ENCODE measurements around the gene CACNA2D1. TPM values are rescaled to one million over a fixed set of nuclear protein-coding genes. Genes with fewer than 3 reads are reported as not detected.

The CACNA2D1 gene
- total and polyA plus RNA-seq, 7 donors = 0.23 to 115 (median 59.7) TPM

DNA sequence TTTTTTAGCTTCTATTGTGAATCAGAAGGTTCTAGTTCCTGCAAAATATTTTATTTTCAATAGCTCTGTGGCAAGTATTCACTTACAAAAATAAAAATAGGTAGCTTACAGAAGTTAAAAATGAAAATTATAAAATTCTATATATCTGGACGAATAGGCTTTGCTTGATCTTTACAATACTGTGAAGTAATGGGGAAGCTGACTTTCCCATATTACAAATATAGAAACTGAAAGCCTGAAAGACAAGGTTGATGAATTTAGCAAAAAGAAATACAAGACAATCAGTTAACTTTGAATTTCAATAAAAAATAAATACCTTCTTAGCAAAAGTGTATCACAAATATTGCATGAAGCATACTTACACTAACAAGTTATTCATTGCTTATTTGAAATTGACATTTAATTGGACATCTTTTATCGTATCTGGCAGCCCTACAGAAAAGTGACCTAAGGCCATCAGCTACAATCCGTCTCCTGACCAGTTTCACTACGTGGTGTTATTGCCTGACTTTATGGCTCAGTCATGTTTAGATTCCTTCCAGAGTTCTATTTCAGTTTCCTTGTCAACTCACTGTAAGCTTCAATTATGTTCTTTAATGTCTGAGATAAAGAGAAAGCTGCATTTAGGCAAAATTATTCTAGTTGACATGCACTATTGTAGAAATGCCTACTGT, 363.2 kb downstream of the CACNA2D1 start:
- peaks cover 0 to 12% (median 12%) of the 10 kb centered on the region in 4 donors for H3K4me1 ChIP-seq
- no peaks in the 10 kb centered on the region for H3K27me3 ChIP-seq
- no peak overlapping the region for H3K4me3 ChIP-seq
- 15 to 49% methylated on average over 4 of the region's 4 CpGs for WGBS, 2 donors
- intact Hi-C loops (cut with DNase I) = no loop called here
- no peaks in the 10 kb centered on the region for H3K9me3 ChIP-seq
- H3K27ac ChIP-seq = no peak overlapping the region
- no peak for DNase-seq
- TF ChIP-seq POLR2AphosphoS5 (IDR thresholded peaks at IDR 0.05) = no peak
- TF ChIP-seq, protein P1, sequence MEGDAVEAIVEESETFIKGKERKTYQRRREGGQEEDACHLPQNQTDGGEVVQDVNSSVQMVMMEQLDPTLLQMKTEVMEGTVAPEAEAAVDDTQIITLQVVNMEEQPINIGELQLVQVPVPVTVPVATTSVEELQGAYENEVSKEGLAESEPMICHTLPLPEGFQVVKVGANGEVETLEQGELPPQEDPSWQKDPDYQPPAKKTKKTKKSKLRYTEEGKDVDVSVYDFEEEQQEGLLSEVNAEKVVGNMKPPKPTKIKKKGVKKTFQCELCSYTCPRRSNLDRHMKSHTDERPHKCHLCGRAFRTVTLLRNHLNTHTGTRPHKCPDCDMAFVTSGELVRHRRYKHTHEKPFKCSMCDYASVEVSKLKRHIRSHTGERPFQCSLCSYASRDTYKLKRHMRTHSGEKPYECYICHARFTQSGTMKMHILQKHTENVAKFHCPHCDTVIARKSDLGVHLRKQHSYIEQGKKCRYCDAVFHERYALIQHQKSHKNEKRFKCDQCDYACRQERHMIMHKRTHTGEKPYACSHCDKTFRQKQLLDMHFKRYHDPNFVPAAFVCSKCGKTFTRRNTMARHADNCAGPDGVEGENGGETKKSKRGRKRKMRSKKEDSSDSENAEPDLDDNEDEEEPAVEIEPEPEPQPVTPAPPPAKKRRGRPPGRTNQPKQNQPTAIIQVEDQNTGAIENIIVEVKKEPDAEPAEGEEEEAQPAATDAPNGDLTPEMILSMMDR (IDR thresholded peaks at IDR 0.05) = no peak
- TF ChIP-seq EP300 (IDR thresholded peaks at IDR 0.05) = no peak
- TF ChIP-seq POLR2A (IDR thresholded peaks at IDR 0.05) = no peak
- H3K36me3 ChIP-seq = peaks cover 0 to 10% (median 0%) of the 10 kb centered on the region in 4 donors

- Histone ChIP-seq H3K36me3 (peaks cover 0 to 10% (median 0%) of the 10 kb centered on the region in 4 donors), H3K27me3 (no peaks in the 10 kb centered on the region), H3K4me3 (no peak overlapping the region), H3K9me3 (no peaks in the 10 kb centered on the region), H3K27ac (no peak overlapping the region), H3K4me1 (peaks cover 0 to 12% (median 12%) of the 10 kb centered on the region in 4 donors)
- whole genome bisulfite sequencing, 2 donors = 91 to 95% methylated on average over 8 of the region's 8 CpGs
- intact Hi-C loops (cut with DNase I) = no loop called here
- TF ChIP-seq EP300 (IDR thresholded peaks at IDR 0.05) (no peak), POLR2AphosphoS5 (IDR thresholded peaks at IDR 0.05) (no peak), POLR2A (IDR thresholded peaks at IDR 0.05) (no peak)
- TF ChIP-seq, protein P1 (IDR thresholded peaks at IDR 0.05) = no peak
- DNase-seq = no peak
Observed at GRCh38 chr7:82079527-82079926, 364.1 kb downstream of the CACNA2D1 start.

DNA sequence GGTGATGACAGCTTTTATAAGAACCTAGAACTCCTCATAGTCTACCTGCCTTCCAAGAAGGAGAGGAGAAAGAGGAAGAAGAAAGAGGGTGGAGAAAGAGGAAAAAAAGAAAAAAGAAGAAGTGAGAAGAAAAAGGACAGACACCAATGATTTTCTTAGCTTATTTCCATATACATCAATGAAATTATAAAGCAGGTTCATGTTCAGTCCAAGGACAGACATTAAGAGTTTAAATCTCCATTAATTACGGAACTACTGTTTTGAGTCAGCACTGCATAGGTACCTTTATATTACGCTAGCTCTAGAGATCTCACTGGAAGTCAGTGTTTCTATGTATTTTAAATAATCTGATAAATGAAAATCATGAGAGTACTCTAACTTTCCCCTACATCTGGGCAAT, 364.8 kb downstream of the CACNA2D1 start:
- WGBS, 2 donors = 86 to 94% methylated on average over 2 of the region's 2 CpGs
- intact Hi-C loops (cut with DNase I) = no loop called here
- H3K4me3 ChIP-seq = no peak overlapping the region
- H3K27ac ChIP-seq = no peak overlapping the region
- TF ChIP-seq, protein P1 (IDR thresholded peaks at IDR 0.05) = no peak
- TF ChIP-seq POLR2AphosphoS5 (IDR thresholded peaks at IDR 0.05) (no peak), EP300 (IDR thresholded peaks at IDR 0.05) (no peak), POLR2A (IDR thresholded peaks at IDR 0.05) (no peak)
- no peak for DNase-seq
- no peaks in the 10 kb centered on the region for H3K9me3 ChIP-seq
- no peaks in the 10 kb centered on the region for H3K27me3 ChIP-seq
- H3K36me3 ChIP-seq = peaks cover 0 to 10% (median 0%) of the 10 kb centered on the region in 4 donors
- H3K4me1 ChIP-seq = peaks cover 0 to 12% (median 12%) of the 10 kb centered on the region in 4 donors

- H3K4me3 ChIP-seq = no peak overlapping the region
- H3K27ac ChIP-seq = no peak overlapping the region
- no peak for DNase-seq
- no peaks in the 10 kb centered on the region for H3K36me3 ChIP-seq
- TF ChIP-seq EP300 (IDR thresholded peaks at IDR 0.05) = no peak
- TF ChIP-seq, protein P1 (IDR thresholded peaks at IDR 0.05) = no peak
- no peak for TF ChIP-seq POLR2A (IDR thresholded peaks at IDR 0.05)
- TF ChIP-seq POLR2AphosphoS5 (IDR thresholded peaks at IDR 0.05) = no peak
- H3K4me1 ChIP-seq = no peaks in the 10 kb centered on the region
- no peaks in the 10 kb centered on the region for H3K9me3 ChIP-seq
- 67 to 80% methylated on average over 2 of the region's 2 CpGs for WGBS, 2 donors
- H3K27me3 ChIP-seq = no peaks in the 10 kb centered on the region
- intact Hi-C loops (cut with DNase I) = no loop called here
Observed at GRCh38 chr7:82071468-82071867, 372.1 kb downstream of the CACNA2D1 start.
